BJ (cell line): Measurements from ENCODE around the gene CHMP2B. TPM values are rescaled to one million over a fixed set of nuclear protein-coding genes. Genes with fewer than 3 reads are reported as not detected.

Experiments used
- CTCF ChIA-PET: fragments of 350-600 bp; formaldehyde crosslinking; extraction: SDS; loops from one replicate; lab custom pipeline; 2021; ENCODE audit warnings: antibody characterized with exemption, inconsistent platforms; lab: Yijun Ruan, JAX
- POLR2A ChIA-PET: fragments of 300-600 bp; sonication (Branson Sonifier 250); formaldehyde crosslinking; extraction: SDS; loops from one replicate; lab custom pipeline; 2021; ENCODE audit warnings: antibody characterized with exemption; lab: Charles Lee
- DNase-seq: peaks from one replicate; pipeline ENCODE4 v3.0.0-alpha.2; 2011; ENCODE audit warnings: low read depth
- H3K27me3 ChIP-seq: 2 replicates; pipeline ENCODE4 v1.6.0; 2011; ENCODE audit warnings: low read length; ENCODE audit not compliant: control insufficient read depth, insufficient read depth
- H3K36me3 ChIP-seq: 2 replicates; pipeline ENCODE4 v1.5.1; 2011; ENCODE audit warnings: low read length; ENCODE audit not compliant: control insufficient read depth, insufficient read depth
- H3K4me3 ChIP-seq: 2 replicates; pipeline ENCODE4 v1.5.1; 2011; ENCODE audit warnings: low read depth, mild to moderate bottlenecking, control low read depth, low read length
- polyA plus RNA-seq: library from polyadenylated mRNA; depleted of rRNA; stranded (reverse); fragments of >200 nt; gene quantifications from 2 replicates; pipeline ENCODE4 v1.2.3, GENCODE V29; 2011
- TF ChIP-seq, protein P1 (sequence below): IDR thresholded peaks from 2 replicates; pipeline ENCODE4 v1.5.1; 2011; ENCODE audit warnings: low read depth, mild to moderate bottlenecking, control low read depth, inconsistent platforms, low read length, moderate library complexity; ENCODE audit not compliant: insufficient read depth

CHMP2B gene
- polyA plus RNA-seq, 1 experiment, result 13.4 TPM

DNA sequence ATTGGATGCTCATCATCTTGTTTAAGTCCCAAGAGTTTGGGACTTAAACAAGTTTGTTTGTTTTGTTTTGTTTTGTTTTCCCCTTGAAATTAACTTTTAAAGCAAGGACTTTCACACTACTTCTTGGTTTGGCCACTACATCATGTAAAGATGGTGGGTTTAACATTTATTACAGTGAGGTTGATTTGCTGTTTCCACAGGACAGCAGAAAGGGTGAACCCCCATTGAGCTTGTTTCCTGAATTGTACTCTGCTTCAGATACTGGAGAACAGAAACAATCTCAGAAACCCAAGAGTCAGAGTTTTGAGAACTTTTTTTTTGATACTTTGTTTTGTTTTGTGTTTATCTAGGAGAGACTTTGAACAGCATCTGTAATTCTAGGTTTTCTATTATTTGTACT lies 42.6 kb downstream of the CHMP2B start:
- Histone ChIP-seq H3K4me3 (no peak overlapping the region), H3K36me3 (no peaks in the 10 kb centered on the region), H3K27me3 (no peaks in the 10 kb centered on the region)
- TF ChIP-seq, protein P1, sequence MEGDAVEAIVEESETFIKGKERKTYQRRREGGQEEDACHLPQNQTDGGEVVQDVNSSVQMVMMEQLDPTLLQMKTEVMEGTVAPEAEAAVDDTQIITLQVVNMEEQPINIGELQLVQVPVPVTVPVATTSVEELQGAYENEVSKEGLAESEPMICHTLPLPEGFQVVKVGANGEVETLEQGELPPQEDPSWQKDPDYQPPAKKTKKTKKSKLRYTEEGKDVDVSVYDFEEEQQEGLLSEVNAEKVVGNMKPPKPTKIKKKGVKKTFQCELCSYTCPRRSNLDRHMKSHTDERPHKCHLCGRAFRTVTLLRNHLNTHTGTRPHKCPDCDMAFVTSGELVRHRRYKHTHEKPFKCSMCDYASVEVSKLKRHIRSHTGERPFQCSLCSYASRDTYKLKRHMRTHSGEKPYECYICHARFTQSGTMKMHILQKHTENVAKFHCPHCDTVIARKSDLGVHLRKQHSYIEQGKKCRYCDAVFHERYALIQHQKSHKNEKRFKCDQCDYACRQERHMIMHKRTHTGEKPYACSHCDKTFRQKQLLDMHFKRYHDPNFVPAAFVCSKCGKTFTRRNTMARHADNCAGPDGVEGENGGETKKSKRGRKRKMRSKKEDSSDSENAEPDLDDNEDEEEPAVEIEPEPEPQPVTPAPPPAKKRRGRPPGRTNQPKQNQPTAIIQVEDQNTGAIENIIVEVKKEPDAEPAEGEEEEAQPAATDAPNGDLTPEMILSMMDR, result no peak
- POLR2A ChIA-PET, result no interaction called here
- DNase-seq, result no peak
- CTCF ChIA-PET, result interaction anchor here (0.7 to 5.1 kb wide), 4 partner anchors 9 to 36 kb away, joined by 3 to 27 read pairs (median 4); no protein-coding TSS in a partner anchor

DNA sequence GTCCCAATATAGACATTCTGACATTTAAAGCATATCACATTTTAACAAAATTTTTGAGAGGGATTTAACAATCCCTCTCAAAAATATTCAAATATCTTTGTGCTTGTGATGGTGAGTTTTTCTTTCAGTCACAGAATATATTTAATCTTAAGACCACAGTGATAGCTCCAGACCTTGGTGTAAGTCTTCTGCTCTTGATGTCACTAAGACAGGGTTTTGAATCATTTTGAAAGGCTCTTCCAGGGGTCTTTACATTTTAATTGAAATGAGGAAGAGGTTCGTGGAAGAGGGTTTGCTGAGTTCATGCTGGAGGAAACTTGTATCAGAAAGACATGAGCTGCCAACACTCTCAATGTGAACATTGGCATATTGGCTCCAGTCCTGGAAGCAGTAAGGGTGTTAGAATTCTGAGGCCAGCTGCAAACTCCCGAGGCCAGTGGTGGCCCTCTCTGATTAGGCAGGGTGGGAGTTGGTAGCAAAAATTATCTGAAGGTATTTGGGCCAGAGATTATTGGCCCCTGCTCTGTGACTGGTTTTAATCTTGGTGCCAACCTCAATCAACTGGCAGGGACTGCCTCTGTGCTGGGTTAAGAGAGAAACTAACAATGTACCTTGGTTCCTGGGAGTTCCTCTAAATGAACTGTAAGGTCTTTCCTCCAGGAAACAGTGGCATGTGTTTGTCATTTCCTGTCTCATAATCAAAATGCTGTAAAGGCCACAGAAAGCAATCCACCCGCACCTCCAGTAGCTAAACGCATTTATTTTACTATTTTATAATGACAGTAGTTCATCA lies 44.0 kb downstream of the CHMP2B start:
- H3K4me3 ChIP-seq, result no peak overlapping the region
- TF ChIP-seq, protein P1, result no peak
- CTCF ChIA-PET, result interaction anchor here (0.6 to 5.1 kb wide), 4 partner anchors 11 to 518 kb away, joined by 3 to 27 read pairs (median 4); no protein-coding TSS in a partner anchor
- DNase-seq, result no peak
- POLR2A ChIA-PET, result no interaction called here
- H3K27me3 ChIP-seq, result no peaks in the 10 kb centered on the region
- H3K36me3 ChIP-seq, result no peaks in the 10 kb centered on the region

DNA sequence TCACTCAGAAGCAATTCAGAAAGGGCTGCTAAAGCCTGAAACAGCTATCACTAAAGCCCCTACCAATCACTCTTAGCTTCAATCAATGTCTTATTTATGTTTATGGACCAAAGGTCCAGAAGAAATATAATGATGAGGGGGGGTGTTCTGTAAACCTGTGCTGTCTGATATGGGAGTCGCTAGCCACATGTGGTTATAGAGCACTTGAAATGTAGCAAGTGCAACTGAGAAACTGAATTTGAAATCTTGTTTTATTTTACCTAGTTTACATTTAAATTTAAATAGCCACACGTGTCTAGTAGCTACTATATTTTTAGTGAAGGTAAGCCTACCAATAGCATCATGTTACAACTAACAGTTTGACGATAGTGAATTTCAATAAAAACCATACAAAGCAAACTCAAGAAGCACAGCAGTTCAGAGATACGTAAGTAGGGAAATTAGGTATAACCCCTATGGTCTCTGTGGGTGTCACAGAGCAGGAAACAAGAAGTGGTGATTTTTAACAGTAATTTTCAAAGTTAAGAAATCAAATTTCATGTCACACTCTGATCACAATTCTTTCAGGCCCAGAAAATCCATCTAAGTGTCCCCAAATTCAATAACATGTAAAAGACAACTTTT lies 45.7 kb downstream of the CHMP2B start:
- no peaks in the 10 kb centered on the region for H3K36me3 ChIP-seq
- ChIA-PET POLR2A (no interaction called here), CTCF (interaction anchor here (5.1 kb wide), 1 partner anchor 13 kb away, joined by 27 read pairs; no protein-coding TSS in a partner anchor)
- no peak overlapping the region for H3K4me3 ChIP-seq
- DNase-seq, result no peak
- H3K27me3 ChIP-seq, result no peaks in the 10 kb centered on the region
- TF ChIP-seq, protein P1, result no peak

DNA sequence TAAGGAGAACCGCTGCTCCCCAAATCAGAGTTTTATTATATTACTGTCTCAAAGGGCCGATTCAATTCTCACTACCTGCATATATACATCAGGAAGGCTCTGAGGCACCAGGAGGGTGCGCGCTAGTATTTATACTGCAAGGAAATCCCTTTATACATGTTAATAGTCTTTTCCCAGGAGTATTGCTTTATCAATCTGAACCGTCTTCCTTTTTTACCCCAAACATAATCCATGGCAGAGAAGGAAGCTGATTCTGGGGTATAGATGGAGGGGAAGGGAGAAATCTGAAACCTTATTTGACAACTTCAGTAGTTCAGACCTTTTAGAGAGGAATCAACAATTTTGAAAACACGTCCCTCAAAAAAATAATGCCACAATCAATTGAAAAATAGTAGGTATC lies 49.4 kb downstream of the CHMP2B start, which contains the start of gene POU1F1:
Gene POU1F1, minus strand, starts transcription at position 101 of the 400 bp plus-strand sequence. CDS start 122 bp downstream, outside the sequence.
- Histone ChIP-seq H3K36me3 (no peaks in the 10 kb centered on the region), H3K4me3 (no peak within 1 kb of the TSS), H3K27me3 (no peaks in the 10 kb centered on the region)
- ChIA-PET POLR2A (no interaction called here), CTCF (interaction anchor here (1.2 kb wide), 1 partner anchor 10 kb away, joined by 3 read pairs; no protein-coding TSS in a partner anchor)
- TF ChIP-seq, protein P1, result no peak
- DNase-seq, result no peak

DNA sequence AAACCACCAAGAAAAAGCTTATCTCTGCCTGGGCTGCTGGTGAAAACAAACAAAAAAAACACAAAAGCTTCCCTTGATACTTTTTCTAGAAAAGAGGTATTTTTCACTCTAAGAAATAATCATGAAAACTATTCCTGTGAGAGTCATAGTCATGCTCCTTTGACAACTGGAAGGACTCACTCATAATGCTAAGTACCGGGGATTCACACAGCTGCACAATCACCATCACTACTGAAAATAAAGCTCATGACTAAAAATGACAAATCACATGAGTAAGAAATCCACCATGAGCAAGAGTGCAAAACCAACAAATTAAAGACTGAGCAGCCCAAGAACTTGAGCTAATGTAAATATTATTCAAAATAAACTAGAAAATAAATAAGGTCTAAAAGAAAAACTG lies 59.9 kb downstream of the CHMP2B start:
- TF ChIP-seq, protein P1, result no peak
- no peak for DNase-seq
- no peaks in the 10 kb centered on the region for H3K36me3 ChIP-seq
- H3K4me3 ChIP-seq, result no peak overlapping the region
- POLR2A ChIA-PET, result no interaction called here
- CTCF ChIA-PET, result interaction anchor here (0.7 to 2.7 kb wide), 4 partner anchors 11 to 514 kb away, joined by 3 to 15 read pairs (median 3); partner anchors contain the start of gene POU1F1
- H3K27me3 ChIP-seq, result no peaks in the 10 kb centered on the region
